GM10266 (cell line): ENCODE data around the gene ARHGDIA.
"Not testable (repeated sequence)": the region's sequence is repeated elsewhere in the genome, so short reads cannot be mapped to it uniquely, and the experiment has no call there.

Experiments used
- DNase-seq: peaks from one replicate; pipeline ENCODE4 v3.0.0; 2012; ENCODE audit errors: extremely low spot score
- CTCF ChIP-seq: IDR thresholded peaks from 2 replicates; pipeline ENCODE4 v1.5.1; 2012; ENCODE audit warnings: mild to moderate bottlenecking, low read depth; ENCODE audit not compliant: control insufficient read depth, insufficient read depth; ENCODE audit errors: missing control alignments

ARHGDIA gene

GRCh38 chr17:81842378-81842724 lies 28.8 kb downstream of the ARHGDIA start:
- no peak for DNase-seq
- TF ChIP-seq CTCF = no peak

GRCh38 chr17:81841866-81842265 lies 29.3 kb downstream of the ARHGDIA start:
- TF ChIP-seq CTCF = no peak
- DNase-seq = no peak

GRCh38 chr17:81840826-81841778 lies 30.0 kb downstream of the ARHGDIA start:
- no peak for TF ChIP-seq CTCF
- no peak for DNase-seq

GRCh38 chr17:81840059-81840458 lies 31.1 kb downstream of the ARHGDIA start:
- DNase-seq = not testable (repeated sequence)

GRCh38 chr17:81839301-81839700 lies 31.8 kb downstream of the ARHGDIA start:
- TF ChIP-seq CTCF = no peak
- no peak for DNase-seq

- TF ChIP-seq CTCF = no peak
- DNase-seq = no peak
These were observed 32.3 kb downstream of the ARHGDIA start for GRCh38 chr17:81838753-81839255.

- DNase-seq = no peak
- TF ChIP-seq CTCF = no peak
These were observed 33.5 kb downstream of the ARHGDIA start for GRCh38 chr17:81837641-81838040.
